SK-N-MC (cell line): ENCODE measurements around the gene DMAP1.

Experiments
- EZH2 ChIP-seq: fragments of 200-600 bp; sonication (generic); IDR thresholded peaks from one replicate; pipeline ENCODE4 v1.6.1; 2017; ENCODE audit warnings: antibody characterized with exemption
- POLR2AphosphoS5 ChIP-seq: IDR thresholded peaks from 2 replicates; pipeline ENCODE4 v1.6.1; 2012; ENCODE audit warnings: mild to moderate bottlenecking, low read depth, low read length, borderline replicate concordance

GRCh38 chr1:44208226-44208625 lies 5.0 kb upstream of the DMAP1 start:
- TF ChIP-seq POLR2AphosphoS5: no peak
- no peak for TF ChIP-seq EZH2
